Progenitor cell of endocrine pancreas (in vitro differentiated cells): Measurements from ENCODE around the gene HIF3A. TPM values are rescaled to one million over a fixed set of nuclear protein-coding genes. Genes with fewer than 3 reads are reported as not detected.

ENCODE experiments used
- DNase-seq: peaks from one replicate; pipeline ENCODE4 v3.0.0; 2021; ENCODE audit warnings: low spot score; ENCODE audit not compliant: unreplicated experiment
- H3K27ac Mint-ChIP-seq: 2 replicates; pipeline ENCODE4 v1.8.0; 2021; ENCODE audit warnings: mild to moderate bottlenecking, moderate library complexity, mixed read lengths
- H3K27me3 Mint-ChIP-seq: 2 replicates; pipeline ENCODE4 v1.8.0; 2021; ENCODE audit warnings: mixed read lengths
- H3K36me3 Mint-ChIP-seq: 2 replicates; pipeline ENCODE4 v1.8.0; 2022; ENCODE audit warnings: mixed read lengths; ENCODE audit not compliant: insufficient read depth
- H3K4me1 Mint-ChIP-seq: 2 replicates; pipeline ENCODE4 v1.8.0; 2021; ENCODE audit warnings: low read depth, mixed read lengths
- H3K4me3 Mint-ChIP-seq: 2 replicates; pipeline ENCODE4 v1.8.0; 2021; ENCODE audit warnings: low read depth, mild to moderate bottlenecking, moderate library complexity, mixed read lengths
- H3K9me3 Mint-ChIP-seq: 2 replicates; pipeline ENCODE4 v1.8.0; 2021; ENCODE audit warnings: low read depth, mixed read lengths
- total RNA-seq: library from RNA; stranded (reverse); gene quantifications from 2 replicates; pipeline ENCODE4 v1.2.1, GENCODE V29; 2021
- TF ChIP-seq, protein P1 (sequence below): fragments of 200-600 bp; sonication (generic); IDR thresholded peaks from one replicate; pipeline ENCODE4 v1.5.0; 2021; ENCODE audit warnings: antibody characterized with exemption, mild to moderate bottlenecking; ENCODE audit not compliant: unreplicated experiment

HIF3A gene
- total RNA-seq, 1 donor from 2014 or later, result 37.6 TPM

DNA sequence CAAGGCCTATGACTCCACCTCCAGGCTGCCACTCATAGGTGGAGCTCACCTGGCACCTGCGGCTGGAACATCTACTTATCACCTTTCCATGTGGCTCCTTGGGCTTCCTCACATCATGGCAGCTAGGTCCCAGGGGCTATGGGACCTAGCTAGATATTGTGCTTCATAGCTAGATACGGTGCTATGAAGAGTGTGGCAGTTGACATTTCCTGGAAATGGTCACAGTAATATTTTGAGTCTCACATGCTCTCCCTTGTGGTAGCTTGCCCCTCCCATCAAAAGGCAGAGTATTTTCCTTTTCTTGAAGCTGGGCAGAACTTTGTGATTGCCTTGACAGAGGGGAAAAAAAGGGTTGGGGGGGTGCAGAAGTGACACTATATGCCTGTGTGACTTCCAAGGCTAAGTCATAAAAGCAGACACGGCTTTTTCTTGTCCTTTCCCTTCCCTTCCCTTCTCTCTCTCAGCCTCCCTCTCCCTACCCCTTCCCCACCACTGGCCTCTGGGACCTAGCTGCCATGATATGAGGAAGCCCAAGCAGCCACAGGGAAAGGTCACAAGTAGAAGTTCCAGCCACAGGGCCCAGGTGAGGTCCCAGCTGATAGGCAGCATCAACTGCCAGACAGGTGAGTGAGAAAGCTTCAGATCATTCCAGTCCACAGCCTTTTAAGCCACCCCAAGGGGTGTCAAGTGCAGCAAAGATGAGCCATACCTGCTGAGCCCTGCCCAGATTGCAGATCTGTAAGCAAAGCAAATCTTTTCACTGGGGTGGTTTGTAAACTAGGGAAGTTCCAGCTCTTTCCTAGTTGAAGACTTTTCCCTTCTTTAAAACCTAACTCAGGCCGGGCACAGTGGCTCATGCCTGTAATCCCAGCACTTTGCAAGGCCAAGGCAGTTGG, 6.9 kb upstream of the HIF3A start:
- no peaks in the 10 kb centered on the region for H3K9me3 Mint-ChIP-seq
- no peaks in the 10 kb centered on the region for H3K36me3 Mint-ChIP-seq
- H3K4me1 Mint-ChIP-seq, result no peaks in the 10 kb centered on the region
- H3K4me3 Mint-ChIP-seq, result no peak overlapping the region
- TF ChIP-seq, protein P1, sequence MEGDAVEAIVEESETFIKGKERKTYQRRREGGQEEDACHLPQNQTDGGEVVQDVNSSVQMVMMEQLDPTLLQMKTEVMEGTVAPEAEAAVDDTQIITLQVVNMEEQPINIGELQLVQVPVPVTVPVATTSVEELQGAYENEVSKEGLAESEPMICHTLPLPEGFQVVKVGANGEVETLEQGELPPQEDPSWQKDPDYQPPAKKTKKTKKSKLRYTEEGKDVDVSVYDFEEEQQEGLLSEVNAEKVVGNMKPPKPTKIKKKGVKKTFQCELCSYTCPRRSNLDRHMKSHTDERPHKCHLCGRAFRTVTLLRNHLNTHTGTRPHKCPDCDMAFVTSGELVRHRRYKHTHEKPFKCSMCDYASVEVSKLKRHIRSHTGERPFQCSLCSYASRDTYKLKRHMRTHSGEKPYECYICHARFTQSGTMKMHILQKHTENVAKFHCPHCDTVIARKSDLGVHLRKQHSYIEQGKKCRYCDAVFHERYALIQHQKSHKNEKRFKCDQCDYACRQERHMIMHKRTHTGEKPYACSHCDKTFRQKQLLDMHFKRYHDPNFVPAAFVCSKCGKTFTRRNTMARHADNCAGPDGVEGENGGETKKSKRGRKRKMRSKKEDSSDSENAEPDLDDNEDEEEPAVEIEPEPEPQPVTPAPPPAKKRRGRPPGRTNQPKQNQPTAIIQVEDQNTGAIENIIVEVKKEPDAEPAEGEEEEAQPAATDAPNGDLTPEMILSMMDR, result no peak
- H3K27ac Mint-ChIP-seq, result no peak overlapping the region
- DNase-seq, result no peak
- peaks cover 8% of the 10 kb centered on the region for H3K27me3 Mint-ChIP-seq

DNA sequence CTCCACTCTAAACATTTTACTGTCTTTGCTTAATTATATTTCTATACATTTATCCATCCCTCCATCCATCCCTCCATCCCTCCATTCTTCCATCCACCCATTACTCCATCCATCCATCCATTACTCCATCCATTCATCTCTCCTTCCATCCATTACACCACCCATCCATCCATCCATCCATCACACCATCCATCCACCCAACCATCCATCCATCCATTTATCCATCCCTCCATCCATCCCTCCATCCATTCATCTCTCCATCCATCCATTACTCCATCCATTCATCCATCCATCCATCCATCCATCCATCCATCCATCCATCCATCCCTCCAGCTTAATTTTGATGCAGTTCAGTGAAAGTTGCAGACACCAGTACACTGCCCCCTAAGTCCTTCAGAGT, 5.0 kb upstream of the HIF3A start:
- no peak overlapping the region for H3K27ac Mint-ChIP-seq
- no peak overlapping the region for H3K4me3 Mint-ChIP-seq
- H3K9me3 Mint-ChIP-seq, result no peaks in the 10 kb centered on the region
- peaks cover 3% of the 10 kb centered on the region for H3K4me1 Mint-ChIP-seq
- no peak for DNase-seq
- TF ChIP-seq, protein P1, result no peak
- H3K27me3 Mint-ChIP-seq, result peaks cover 11% of the 10 kb centered on the region
- H3K36me3 Mint-ChIP-seq, result no peaks in the 10 kb centered on the region

DNA sequence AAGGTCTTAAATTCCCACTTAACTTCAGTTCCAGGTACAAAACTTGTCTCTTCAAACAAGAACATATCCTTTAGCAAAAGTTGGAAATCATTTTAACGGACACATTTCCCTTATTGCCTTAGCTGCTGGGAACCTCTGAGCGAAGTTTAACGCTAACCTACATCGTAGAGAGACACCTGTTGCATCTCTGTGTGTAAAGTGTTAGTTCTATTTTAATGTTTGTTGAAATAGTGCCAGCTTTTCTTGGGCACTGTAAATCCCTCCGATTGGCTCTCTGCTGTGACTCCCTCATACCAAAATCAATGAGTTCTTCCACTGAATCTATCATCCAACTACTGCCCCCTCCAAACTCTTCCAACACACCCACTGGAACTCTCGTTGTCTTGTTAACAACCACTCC, 2.3 kb upstream of the HIF3A start:
- Mint-ChIP-seq H3K4me3 (no peak overlapping the region), H3K27ac (no peak overlapping the region), H3K4me1 (peaks cover 6% of the 10 kb centered on the region), H3K27me3 (peaks cover 11% of the 10 kb centered on the region), H3K9me3 (no peaks in the 10 kb centered on the region), H3K36me3 (no peaks in the 10 kb centered on the region)
- DNase-seq, result no peak
- TF ChIP-seq, protein P1, result no peak

DNA sequence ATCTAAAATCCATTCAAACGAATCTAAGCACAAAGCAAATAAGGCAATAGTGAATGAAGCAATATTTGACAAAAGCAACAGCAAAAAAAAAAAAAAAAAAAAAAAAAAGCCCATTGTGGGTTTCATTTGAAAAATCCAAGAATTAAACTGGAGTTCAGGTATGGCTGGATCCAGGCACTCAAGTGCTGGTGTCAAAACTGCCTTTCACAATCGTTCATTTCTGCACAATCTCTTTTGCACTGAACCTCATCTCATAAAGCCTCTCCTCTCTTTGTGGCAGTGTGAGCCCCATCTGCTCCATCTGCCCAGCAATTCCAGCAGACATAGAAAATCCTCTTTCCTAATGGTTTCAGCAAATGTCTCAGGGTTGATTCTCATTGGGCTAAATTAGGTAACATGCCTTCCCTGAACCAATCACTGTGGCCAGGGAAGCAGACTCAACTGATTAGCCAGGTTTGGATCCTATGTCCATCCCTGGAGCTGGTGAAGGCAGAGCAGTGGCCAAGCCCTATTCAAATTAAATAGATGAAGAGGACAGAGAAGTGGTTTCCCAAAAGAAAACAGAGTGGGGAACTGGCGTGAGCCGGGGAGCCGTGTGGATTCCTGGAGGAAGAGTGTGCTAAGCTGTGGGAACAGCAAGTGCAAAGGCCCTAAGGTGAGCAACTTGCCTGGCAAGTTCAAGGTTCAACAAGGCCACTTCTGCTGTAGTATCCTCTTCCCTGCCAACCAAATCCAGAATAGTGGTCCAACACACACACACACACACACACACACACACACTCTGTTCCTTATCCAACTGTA, 1.2 kb upstream of the HIF3A start:
- TF ChIP-seq, protein P1, result no peak
- no peaks in the 10 kb centered on the region for H3K36me3 Mint-ChIP-seq
- H3K4me1 Mint-ChIP-seq, result peaks cover 11% of the 10 kb centered on the region
- no peaks in the 10 kb centered on the region for H3K9me3 Mint-ChIP-seq
- H3K27ac Mint-ChIP-seq, result no peak overlapping the region
- peak overlapping the region; percentile 9 for H3K4me3 Mint-ChIP-seq
- DNase-seq, result no peak
- peaks cover 11% of the 10 kb centered on the region for H3K27me3 Mint-ChIP-seq

DNA sequence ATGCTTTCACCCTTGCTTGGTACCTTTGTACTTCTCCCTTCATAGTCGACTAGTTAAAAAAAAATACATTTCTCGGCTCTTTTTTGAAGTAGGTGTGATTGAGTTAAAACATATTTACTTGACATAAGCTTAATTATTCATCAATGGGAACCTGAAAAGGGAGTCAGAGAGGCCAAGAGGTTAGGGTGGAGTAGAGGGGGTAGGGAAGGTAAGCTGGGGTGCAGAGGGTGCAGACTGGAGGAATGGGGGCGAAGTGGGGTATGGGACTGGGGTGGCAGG, 701 bp upstream of the HIF3A start:
- peaks cover 11% of the 10 kb centered on the region for H3K4me1 Mint-ChIP-seq
- H3K4me3 Mint-ChIP-seq, result peak overlapping the region; percentile 47
- peaks cover 11% of the 10 kb centered on the region for H3K27me3 Mint-ChIP-seq
- TF ChIP-seq, protein P1, result no peak
- H3K27ac Mint-ChIP-seq, result no peak overlapping the region
- DNase-seq, result no peak
- H3K36me3 Mint-ChIP-seq, result no peaks in the 10 kb centered on the region
- no peaks in the 10 kb centered on the region for H3K9me3 Mint-ChIP-seq
